Testis (tissue), 2 donors: ENCODE measurements around the gene UFL1.

Experiments
- CTCF ChIP-seq, 3 experiments: fragments of 450-650 bp in 2 of 3; fragments of 200-600 bp in 1 of 3; sonication (generic) in 1 of 3; IDR thresholded peaks; one replicate each; pipeline ENCODE4 v1.5.1; 2016 to 2019; ENCODE audit warnings: antibody characterized with exemption in 3 of 3, mild to moderate bottlenecking in 2 of 3, moderate library complexity in 1 of 3
- POLR2A ChIP-seq: fragments of 450-650 bp; IDR thresholded peaks from one replicate; pipeline ENCODE4 v1.6.1; 2017; ENCODE audit warnings: antibody characterized with exemption, mild to moderate bottlenecking, moderate library complexity

DNA sequence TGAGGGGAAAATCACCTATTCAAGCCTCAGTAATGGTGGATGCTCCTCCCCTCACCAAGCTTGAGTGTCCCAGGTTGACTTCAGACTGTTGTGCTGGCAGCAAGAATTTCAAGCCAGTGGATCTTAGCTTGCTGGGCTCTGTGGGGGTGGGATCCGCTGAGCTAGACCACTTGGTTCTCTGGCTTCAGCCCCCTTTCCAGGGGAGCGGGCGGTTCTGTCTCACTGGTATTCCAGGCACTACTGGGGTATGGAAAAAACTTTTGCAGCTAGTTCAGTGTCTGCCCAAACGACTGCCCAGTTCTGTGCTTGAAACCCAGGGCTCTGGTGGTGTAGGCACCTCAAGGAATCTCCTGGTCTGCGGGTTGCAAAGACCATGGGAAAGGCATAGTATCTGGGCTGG, 42.9 kb upstream of the UFL1 start:
- TF ChIP-seq CTCF (IDR thresholded peaks at IDR 0.05) (no peak), POLR2A (no peak)
